A172 (cell line): ENCODE measurements around the gene CHL1. TPM values are rescaled to one million over a fixed set of nuclear protein-coding genes. Genes with fewer than 3 reads are reported as not detected.

Source experiments
- DNase-seq: peaks from one replicate; pipeline ENCODE4 v3.0.0-alpha.2; 2015; ENCODE audit warnings: low spot score
- total RNA-seq: library from RNA; depleted of rRNA; stranded (reverse); fragments of >200 nt; shearing (Covaris generic); gene quantifications from 2 replicates; pipeline ENCODE4 v1.2.3, GENCODE V29; 2014

CHL1 gene
- total RNA-seq, 1 experiment from 2014 or later, result not detected

DNA sequence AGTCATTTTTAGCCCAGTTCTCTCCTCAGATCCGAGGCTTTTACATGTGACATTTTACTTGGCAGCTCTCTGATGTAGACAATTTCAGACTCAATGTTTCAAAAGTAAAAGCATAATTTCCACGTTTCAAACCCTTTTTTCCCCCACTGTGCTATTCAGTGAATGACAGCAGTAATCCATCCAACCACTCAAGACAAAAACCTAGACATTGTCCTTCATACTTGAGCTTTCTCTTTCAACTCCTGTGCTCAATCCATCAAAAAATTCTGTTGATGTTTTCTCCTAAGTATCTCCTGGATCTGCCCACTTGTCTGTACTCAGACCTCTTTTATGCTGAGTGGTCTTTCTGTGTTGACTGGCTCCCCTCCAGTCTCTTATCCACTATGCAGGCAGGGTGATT is 214.7 kb downstream of the CHL1 start:
- no peak for DNase-seq

DNA sequence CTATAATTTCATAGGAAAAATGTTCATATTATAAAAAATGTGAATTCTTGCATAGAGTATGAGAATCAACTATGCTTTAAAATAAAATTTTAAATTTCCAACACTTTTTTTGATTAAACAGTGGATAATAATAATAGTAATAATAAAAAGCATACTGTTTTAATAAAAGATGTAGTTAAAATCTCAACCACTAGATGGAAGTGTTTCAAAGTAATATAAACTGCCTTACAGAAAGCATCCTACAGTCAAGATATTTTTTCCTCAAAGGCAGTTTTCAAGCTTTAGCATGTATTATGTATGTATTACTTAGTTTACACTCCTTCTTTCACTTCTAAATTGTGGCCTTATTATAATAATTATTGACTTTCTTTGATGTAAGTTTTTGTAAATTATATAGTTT is 217.5 kb downstream of the CHL1 start:
- peak; percentile 5 for DNase-seq

DNA sequence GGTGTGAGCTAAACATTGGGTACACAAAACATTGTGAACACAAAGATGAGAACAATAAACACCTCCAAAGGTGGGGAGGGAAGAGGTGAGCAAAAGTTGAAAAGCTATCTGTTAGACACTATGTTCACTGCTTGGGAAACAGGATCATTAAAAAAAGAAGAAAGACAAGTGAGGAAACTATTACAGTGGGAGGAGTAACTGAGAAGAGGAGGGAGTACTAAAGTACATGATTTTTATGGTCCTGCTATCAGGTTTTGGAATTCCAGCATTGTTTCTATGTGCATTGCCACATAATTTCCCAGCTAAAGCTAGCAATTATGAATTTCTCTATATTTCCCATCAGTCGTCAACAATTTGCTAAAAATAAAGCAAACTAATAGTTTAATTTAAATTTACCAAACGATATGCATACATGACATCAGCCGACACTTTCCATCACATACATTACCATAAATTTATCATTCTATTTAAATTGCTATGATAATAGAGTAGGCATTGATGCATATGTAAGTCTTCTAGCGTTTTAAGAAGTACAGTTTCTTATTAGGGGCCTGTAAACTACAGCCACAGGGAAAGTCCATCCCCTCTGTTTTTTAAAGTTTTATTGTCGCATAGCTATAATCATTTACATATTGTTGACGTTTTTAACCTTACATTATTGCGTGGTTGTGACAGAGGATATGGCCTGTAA is 221.8 kb downstream of the CHL1 start:
- no peak for DNase-seq

DNA sequence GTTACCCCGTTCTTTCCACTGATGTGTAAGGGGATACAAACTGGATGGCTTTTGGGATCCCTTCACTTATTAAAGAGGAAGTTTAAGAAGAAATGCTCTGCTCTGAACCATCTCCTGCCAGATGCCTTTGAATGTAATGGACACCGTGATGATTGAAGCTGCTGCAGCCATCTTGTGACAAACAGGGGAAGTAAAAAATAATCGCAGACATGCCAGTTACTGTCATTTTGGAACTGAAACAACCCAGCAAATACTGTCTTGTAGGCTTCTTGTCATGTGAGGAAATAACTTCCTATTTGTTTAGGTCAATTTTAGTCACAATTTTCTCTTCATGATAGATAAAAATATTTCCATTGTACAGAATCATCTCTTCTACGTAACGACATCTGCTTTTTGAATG is 224.0 kb downstream of the CHL1 start:
- no peak for DNase-seq

DNA sequence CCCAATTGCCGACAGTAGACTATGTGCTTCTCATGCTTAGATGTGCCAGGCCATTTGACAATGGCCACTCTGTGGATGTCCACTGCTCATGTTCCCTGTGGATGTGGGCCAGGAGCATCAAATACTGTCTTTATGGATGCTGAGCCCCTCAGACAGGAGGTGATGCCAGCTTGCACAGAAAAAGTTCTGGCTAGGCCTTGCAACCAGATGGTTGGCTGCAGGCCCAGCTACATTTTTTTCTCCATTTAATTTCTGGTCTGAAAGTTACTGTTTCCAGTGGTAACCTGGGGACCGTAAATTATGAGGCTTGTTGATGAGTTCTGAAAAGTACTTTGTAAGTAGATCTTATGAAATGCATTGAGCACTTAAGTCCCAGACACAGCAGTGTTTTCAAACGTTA is 228.5 kb downstream of the CHL1 start:
- no peak for DNase-seq

DNA sequence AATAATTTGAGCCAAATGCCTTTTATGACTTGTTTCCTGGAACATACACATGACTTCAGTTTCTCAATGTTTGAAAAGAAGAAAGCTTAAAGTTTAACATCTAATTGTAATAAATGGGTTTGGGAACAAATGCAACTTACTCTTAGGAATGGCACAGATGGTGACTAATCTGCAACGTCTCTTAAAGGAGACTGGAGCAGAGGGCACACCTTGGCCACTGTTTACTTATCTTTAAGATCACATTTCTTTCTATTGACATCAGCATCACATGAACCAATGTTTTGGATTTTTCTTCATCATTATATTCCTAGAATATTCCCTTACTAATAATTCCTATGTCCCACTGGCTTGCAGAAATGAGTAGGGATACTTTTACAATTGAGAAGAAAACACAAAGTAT is 229.5 kb downstream of the CHL1 start:
- DNase-seq, result no peak

DNA sequence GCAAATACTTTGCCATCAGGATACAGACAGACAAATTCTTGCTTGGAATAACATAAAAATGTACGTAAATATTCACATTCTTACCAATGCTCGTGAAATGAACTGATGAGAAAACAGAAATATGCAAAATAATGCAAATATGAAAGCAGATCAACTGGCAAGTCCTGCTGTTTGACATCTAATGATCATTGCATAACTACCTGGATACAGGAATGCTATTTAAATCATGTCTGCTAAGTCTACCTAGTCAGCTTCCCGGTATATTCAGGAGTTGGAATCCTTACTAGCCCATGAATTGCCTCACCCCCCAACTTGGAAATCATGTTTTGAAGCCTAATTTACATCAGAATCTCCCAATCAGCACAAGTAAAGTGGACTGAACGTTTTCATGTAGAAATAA is 230.6 kb downstream of the CHL1 start:
- no peak for DNase-seq

DNA sequence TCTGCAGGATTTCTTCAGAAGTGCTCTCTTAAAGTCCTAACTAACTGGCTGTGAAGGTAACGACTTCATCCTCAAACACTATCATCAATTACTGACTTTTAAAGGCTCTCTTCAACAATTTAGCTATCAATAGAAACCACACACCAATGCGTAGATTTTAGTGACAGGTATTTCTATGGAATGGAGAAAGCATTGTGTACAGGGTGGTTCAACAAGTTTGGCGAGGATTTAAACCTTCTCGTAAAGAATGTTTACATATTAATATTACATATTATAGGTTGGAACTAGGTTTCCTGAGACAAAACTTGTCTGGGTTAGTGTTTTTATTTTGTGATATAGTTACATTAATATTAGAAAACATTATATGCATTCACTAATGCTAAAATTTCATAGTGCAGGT is 233.6 kb downstream of the CHL1 start:
- no peak for DNase-seq

DNA sequence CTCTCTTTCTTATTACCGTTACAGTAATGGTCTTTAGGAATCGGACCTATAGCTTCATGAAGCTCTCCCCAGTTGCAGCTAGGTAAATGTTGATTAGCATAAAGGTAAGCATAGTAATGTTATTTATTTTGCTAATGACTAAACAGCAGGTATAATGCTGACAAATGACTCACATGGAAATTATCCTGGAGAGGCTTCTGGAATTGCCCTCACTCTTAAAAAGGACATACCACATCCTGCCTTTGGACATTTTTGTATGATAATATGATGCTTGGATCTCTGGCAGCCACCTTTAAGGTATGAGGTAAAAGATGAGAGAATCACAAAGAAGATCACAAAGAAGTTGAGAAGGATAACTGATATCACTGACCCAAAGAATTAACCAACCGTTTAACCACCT is 238.6 kb downstream of the CHL1 start:
- no peak for DNase-seq

DNA sequence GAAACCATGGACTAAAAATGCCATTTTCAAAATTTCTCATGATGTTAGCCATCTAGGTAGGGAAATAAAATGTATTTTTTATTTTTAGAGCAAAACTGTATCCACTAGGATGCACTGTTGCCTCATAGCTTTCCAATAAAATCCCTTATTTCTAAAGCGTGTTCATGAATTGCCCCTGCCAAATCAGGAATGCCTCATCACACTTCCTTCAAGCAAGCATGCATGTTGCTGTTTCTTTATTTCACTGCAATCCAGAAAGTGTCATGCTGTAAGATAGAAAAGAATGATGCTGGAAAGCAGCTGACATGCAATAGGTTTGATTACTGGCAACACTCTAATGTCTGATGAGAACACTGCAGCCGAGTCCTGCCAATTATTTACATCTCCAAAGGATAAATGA is 239.5 kb downstream of the CHL1 start:
- DNase-seq, result no peak

DNA sequence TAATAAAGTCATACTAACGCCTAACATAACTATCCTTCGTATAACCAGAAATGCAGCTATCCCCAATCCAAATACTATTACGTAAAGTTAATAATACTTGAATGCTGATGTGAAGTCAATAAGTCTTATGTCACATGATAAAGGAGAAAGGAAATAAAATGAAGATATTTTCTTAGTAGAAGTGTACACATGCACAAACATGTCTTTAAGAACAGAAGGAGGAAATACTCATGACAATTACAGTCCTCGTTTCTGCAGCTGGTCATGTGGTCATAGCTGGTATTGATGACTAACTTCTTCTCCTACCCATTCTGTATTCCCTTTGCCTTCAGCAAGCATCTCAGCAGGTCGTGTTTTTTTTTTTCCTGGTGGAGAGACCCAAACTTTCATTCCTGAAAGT is 244.3 kb downstream of the CHL1 start:
- DNase-seq, result no peak

DNA sequence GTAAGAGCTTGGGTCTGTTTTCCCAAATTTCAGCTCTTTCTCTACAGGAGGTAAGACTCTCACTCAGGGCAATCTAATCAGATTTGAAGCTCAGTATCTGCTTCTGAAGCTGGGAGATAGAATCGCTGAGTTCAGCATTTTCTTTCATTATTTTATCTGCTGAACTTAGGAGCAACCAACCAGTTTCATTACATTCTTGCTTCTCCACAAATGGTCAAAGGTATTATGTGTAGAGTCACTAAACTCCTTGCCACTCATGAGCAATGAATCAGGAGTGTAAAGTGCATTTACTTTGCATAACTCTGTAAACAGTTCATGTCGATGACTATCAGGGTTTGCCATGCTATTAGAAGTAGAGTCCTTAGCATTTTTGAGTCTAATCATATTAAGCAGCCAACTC is 249.4 kb downstream of the CHL1 start:
- DNase-seq, result no peak

DNA sequence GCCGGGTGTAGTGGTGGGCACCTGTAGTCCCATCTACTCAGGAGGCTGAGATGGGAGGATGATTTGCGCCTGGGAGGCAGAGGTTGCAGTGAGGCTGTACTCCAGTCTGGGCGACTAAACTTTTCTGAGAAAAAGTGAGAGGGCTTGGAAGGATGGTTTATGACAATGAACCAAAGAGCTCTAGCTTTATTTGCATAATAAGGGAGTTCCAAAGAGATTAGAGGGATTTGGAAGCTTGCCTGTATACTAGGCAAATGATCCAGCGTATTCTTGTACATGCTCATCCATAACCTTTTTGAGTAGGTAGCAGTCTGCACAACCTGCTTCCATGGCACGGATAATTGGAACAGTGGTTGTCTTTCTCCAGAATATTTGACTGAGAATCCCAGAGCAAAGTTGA is 251.1 kb downstream of the CHL1 start:
- DNase-seq, result no peak

DNA sequence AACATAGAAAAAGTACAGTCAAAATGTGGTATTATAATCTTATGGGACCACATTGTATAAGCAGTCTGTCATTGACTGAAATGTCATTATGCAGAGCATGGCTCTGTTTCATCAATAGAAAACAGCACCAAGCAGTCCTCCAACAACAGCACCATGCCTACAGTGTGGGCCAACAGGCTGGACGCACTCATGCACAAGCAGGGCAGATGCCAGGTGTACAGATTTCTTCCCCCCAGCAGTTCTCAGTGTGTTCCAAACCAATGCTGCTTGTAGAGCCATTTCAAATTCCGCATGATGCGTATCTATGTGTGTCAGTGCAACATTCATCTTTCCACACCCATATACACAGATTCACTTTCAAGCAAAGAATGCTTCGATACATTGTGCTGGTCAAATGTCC is 253.1 kb downstream of the CHL1 start:
- DNase-seq, result no peak

DNA sequence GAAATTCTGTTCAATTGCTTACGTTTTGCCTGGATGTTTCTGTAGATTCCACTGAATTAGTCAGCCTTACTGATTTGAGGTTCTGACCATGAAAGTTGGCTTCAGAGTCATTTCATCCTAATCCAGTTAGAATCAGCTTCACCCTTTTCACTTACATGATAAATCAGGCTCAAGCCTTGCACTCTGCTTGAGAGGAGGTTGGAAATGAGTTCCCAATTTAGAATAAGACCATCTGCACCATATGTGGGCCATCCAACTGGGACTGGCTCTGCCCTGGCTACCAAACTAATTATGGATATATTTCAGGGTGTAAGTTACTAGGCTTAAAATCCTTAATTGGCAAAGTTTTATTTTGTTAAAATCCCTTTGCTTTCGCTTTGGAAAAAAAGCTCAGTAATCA is 255.7 kb downstream of the CHL1 start:
- DNase-seq, result no peak

DNA sequence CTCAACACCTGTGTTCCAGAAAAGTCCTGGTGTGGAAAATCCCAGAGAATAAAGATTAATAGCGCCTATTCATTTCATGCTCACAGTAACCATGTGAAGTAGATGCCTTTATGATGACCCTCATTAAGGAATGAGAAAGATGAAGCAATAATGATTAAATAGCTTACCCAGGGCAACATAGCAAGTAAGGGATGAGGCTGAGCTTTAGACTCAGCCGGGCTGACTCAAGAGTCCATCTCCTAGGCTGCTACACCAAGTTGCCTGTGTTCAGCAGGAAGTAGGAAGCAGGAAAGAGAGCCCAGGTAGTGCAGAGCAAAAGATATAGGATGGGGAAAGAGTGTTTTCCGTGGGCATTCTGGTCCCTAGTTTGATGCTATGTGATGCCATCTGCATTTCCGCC is 256.5 kb downstream of the CHL1 start:
- DNase-seq, result no peak

DNA sequence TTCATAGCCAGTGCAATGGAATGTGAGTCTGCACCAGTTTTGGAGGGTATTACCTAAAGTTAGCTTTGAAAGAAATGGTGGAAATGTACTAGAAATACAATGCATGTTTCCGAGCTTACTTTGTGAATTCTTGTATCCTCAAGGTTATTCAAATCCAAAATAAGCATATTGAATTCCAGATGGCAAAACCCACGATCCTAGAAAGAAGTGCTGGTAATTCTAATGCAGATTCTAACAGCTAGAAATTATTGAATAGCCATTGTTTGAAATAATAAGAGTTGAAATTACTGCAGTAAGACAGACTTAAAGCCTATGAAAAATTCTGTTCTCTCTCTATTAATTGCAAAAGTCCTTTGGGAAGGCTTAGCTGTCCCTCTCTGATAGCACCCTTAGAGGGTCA is 258.4 kb downstream of the CHL1 start:
- DNase-seq, result no peak

DNA sequence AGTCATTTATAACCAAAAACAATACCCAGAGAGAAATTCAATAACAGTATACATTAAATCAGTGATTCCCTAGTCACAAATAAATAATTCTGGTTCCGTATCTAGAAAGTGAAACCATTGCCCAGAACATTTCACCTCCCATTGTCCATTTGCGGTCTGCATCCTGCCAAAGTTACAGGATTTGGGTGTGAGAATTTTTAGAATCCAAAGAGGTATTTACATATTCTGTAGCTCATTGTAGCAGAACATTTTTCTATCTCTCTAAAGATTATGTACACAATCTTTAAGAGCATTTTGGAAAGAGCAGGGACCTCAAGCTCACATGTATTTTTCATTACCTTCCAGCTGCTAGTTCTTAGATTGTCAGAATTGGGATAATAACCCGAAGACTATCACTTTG is 261.6 kb downstream of the CHL1 start:
- no peak for DNase-seq

DNA sequence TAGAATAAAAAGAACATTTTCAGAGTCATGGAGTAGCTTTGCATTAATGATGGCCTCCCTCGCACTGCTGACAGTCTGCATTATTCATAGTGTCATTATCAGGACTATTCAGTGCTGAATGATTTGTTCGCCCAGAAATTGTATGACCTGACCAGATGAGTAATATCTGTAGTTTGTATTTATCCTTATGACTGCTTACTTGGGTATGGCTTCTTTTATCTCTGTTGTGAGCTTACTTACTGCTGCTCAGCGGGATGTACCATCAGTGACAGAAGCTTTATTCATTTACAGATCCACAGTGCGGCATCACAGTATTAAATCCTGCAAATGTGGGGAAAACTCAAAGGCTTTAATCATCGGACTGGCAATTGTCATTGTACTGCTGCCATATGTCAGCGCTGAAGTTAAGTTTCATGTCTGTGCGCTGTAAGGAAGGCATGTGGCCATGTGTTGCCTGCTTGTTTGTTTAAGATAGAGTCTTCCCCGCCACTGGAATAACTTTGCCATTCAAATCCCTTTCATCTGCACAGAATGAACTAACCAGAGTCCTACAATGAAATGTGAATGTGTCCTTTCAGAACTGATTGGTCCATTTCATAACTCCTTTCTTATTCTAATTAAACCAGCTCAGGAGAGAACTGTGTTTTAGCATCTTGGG is 262.2 kb downstream of the CHL1 start:
- DNase-seq, result no peak
